ENCODE results near the gene ZC3HAV1.

The ZC3HAV1 gene

GRCh38 chr7:138999414-138999813 is 110.1 kb downstream of the ZC3HAV1 start:
- WGBS (ENCODE audit: extremely low coverage, insufficient coverage, insufficient read length): no CpG with 5 or more reads among the region's 3 CpGs
- H3K36me3 ChIP-seq (ENCODE audit: control insufficient read depth in 1 of 2, insufficient read depth in 2 of 2, low read length in 2 of 2): no peaks in the 10 kb centered on the region

More at GRCh38 chr7:138999414-138999813, 110.1 kb downstream of the ZC3HAV1 start:
- no peaks in the 10 kb centered on the region for H3K27me3 ChIP-seq (ENCODE audit: insufficient read depth, low read length)
- DNase-seq: no peak
- no peak overlapping the region for H2AK5ac ChIP-seq (ENCODE audit: low read length)
- no peak overlapping the region for H3K14ac ChIP-seq (ENCODE audit: low read length)
- no peak overlapping the region for H3K4me2 ChIP-seq (ENCODE audit: low read length)
- H3K9ac ChIP-seq (ENCODE audit: low read length): no peak overlapping the region
- H3K9me3 ChIP-seq (ENCODE audit: insufficient read depth, low read depth, low read length): no peaks in the 10 kb centered on the region
- no peak overlapping the region for H2BK12ac ChIP-seq (ENCODE audit: low read length)
- no peak overlapping the region for H2BK120ac ChIP-seq (ENCODE audit: insufficient read depth, low read length, poor library complexity)
- no peak overlapping the region for H3K23ac ChIP-seq (ENCODE audit: low read length)
- H3K79me2 ChIP-seq (ENCODE audit: control insufficient read depth, insufficient read depth, low read length, poor library complexity): no peaks in the 10 kb centered on the region
- H4K12ac ChIP-seq (ENCODE audit: low read depth, low read length): no peak overlapping the region
- no peak overlapping the region for H3K18ac ChIP-seq (ENCODE audit: low read length)
- H3K4ac ChIP-seq (ENCODE audit: low read depth, low read length): no peak overlapping the region
- no peaks in the 10 kb centered on the region for H3K79me1 ChIP-seq (ENCODE audit: low read length)
- no peak overlapping the region for H3K4me3 ChIP-seq (ENCODE audit: low read depth, low read length)
- no peaks in the 10 kb centered on the region for H3K4me1 ChIP-seq (ENCODE audit: control insufficient read depth in 1 of 2, insufficient read depth in 2 of 2, low read length in 2 of 2)
- no peak overlapping the region for H2BK5ac ChIP-seq (ENCODE audit: low read depth, low read length, poor library complexity)
- H3K27ac ChIP-seq (ENCODE audit: low read depth, low read length): no peak overlapping the region
- no peak overlapping the region for H4K8ac ChIP-seq (ENCODE audit: low read depth, low read length)
- H2AFZ ChIP-seq (ENCODE audit: insufficient read depth, low read length, poor library complexity): no peak overlapping the region
- H4K91ac ChIP-seq (ENCODE audit: low read depth, low read length): no peak overlapping the region

All from trophoblast cell (in vitro differentiated cells and primary cell).